ENCODE data around the gene CLEC2B. TPM values are rescaled to one million over a fixed set of nuclear protein-coding genes. Genes with fewer than 3 reads are reported as not detected.

CLEC2B gene
- total and polyA plus RNA-seq, 4 donors = 2.9 to 4.2 (median 3.1) TPM

- peak overlapping the region; percentile 79 to 97 for H3K9ac ChIP-seq (ENCODE audit: low read depth in 1 of 2, low read length in 2 of 2)
Observed at GRCh38 chr12:9868311-9868801, 798 bp downstream of the CLEC2B start.

DNA sequence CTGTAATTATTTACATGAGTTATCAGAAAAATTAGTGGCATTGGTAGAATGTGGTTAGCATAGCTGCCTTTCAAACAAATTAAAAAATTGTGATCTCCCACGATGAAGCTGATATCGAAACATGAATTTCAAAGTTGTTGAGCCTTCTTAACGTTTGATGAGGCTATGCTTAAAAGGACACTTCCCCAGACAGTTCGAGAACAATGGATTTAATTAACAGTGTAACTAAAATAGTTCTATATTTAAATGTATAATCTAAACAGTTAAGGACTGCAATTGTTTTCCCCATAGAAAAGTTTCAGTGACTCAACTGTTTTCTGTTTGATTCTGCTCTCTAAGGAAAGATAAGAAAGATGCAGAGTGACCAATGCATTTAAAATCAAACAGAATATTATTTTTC is 1.6 kb downstream of the CLEC2B start:
- DNase-seq (ENCODE audit: low spot score) = no peak
- Histone ChIP-seq H3K4me3 (ENCODE audit: low read depth in 1 of 3, low read length in 3 of 3) (peak overlapping the region in 2 of 3 donors; percentile 0 to 29), H3K9me3 (ENCODE audit: control insufficient read depth in 4 of 4, low read length in 3 of 4) (no peaks in the 10 kb centered on the region), H3K9ac (ENCODE audit: low read depth in 1 of 2, low read length in 2 of 2) (peak overlapping the region; percentile 31 to 87), H3K36me3 (ENCODE audit: control insufficient read depth in 4 of 4, insufficient read depth in 3 of 4, low read depth in 1 of 4, low read length in 3 of 4) (no peaks in the 10 kb centered on the region), H3K27ac (ENCODE audit: low read depth in 1 of 2, low read length in 2 of 2) (no peak overlapping the region), H3K27me3 (ENCODE audit: control insufficient read depth in 4 of 4, insufficient read depth in 4 of 4, low read length in 3 of 4) (no peaks in the 10 kb centered on the region), H3K4me1 (ENCODE audit: control insufficient read depth in 4 of 4, insufficient read depth in 4 of 4, low read length in 3 of 4) (peaks cover 0 to 3% (median 2%) of the 10 kb centered on the region in 4 donors)
- 63% methylated on average over 4 of the region's 4 CpGs for WGBS
- TF ChIP-seq MAX (IDR thresholded peaks at IDR 0.05) (no peak), FOXA1 (IDR thresholded peaks at IDR 0.05) (no peak), HNF4G (IDR thresholded peaks at IDR 0.05) (no peak), FOXA2 (IDR thresholded peaks at IDR 0.05) (no peak), YY1 (IDR thresholded peaks at IDR 0.05) (no peak), SP1 (IDR thresholded peaks at IDR 0.05) (no peak), GABPA (IDR thresholded peaks at IDR 0.05 in 1 of 2, conservative IDR thresholded peaks at IDR 0.05 in 1 of 2) (no peak), REST (IDR thresholded peaks at IDR 0.05) (no peak), HNF4A (conservative IDR thresholded peaks at IDR 0.05) (no peak), CTCF (IDR thresholded peaks at IDR 0.05; ENCODE audit: low read depth, low read length, missing input control) (no peak), NR2F2 (IDR thresholded peaks at IDR 0.05) (no peak)
- TF ChIP-seq, protein P1, sequence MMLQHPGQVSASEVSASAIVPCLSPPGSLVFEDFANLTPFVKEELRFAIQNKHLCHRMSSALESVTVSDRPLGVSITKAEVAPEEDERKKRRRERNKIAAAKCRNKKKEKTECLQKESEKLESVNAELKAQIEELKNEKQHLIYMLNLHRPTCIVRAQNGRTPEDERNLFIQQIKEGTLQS (IDR thresholded peaks at IDR 0.05) = no peak

More at GRCh38 chr12:9868311-9868801, 798 bp downstream of the CLEC2B start:
- peaks cover 0 to 3% (median 2%) of the 10 kb centered on the region in 4 donors for H3K4me1 ChIP-seq (ENCODE audit: control insufficient read depth in 4 of 4, insufficient read depth in 4 of 4, low read length in 3 of 4)
- H3K4me3 ChIP-seq (ENCODE audit: low read depth in 1 of 3, low read length in 3 of 3) = peak overlapping the region; percentile 36 to 67 (median 60)
- H3K27ac ChIP-seq (ENCODE audit: low read depth in 1 of 2, low read length in 2 of 2) = peak overlapping the region; percentile 89
- H3K9me3 ChIP-seq (ENCODE audit: control insufficient read depth in 4 of 4, low read length in 3 of 4) = no peaks in the 10 kb centered on the region
- TF ChIP-seq YY1 (IDR thresholded peaks at IDR 0.05) (no peak), HNF4G (IDR thresholded peaks at IDR 0.05) (no peak), RXRA (IDR thresholded peaks at IDR 0.05) (no peak), REST (IDR thresholded peaks at IDR 0.05) (no peak), HNF4A (conservative IDR thresholded peaks at IDR 0.05) (no peak), NR2F2 (IDR thresholded peaks at IDR 0.05) (no peak)
- TF ChIP-seq, protein P1 (IDR thresholded peaks at IDR 0.05) = no peak
- 63% methylated on average over 11 of the region's 11 CpGs for WGBS
- no peaks in the 10 kb centered on the region for H3K27me3 ChIP-seq (ENCODE audit: control insufficient read depth in 4 of 4, insufficient read depth in 4 of 4, low read length in 3 of 4)
- H3K36me3 ChIP-seq (ENCODE audit: control insufficient read depth in 4 of 4, insufficient read depth in 3 of 4, low read depth in 1 of 4, low read length in 3 of 4) = no peaks in the 10 kb centered on the region
- no peak for DNase-seq (ENCODE audit: low spot score)
